ENCODE data around the gene TPX2.

DNA sequence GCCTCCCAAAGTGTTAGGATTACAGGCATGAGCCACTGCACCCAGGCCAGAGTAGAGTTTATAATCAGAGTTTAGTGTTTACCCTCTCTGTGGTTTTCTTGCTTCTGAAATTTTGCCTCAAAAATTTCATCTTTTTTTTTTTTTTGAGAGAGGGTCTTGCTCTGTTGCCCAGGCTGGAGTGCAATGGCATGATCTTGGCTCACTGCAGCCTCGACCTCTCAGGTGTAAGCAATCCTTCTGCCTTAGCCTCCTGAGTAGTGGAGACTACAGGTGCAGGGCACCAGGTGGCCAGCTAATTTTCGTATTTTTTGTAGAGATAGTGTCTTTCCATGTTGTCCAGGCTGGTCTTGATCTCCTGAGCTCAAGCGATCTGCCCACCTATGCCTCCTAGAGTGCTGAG is 28.7 kb downstream of the TPX2 start:
- no peak for TF ChIP-seq POLR2A (IDR thresholded peaks at IDR 0.05)
- TF ChIP-seq, protein P1, sequence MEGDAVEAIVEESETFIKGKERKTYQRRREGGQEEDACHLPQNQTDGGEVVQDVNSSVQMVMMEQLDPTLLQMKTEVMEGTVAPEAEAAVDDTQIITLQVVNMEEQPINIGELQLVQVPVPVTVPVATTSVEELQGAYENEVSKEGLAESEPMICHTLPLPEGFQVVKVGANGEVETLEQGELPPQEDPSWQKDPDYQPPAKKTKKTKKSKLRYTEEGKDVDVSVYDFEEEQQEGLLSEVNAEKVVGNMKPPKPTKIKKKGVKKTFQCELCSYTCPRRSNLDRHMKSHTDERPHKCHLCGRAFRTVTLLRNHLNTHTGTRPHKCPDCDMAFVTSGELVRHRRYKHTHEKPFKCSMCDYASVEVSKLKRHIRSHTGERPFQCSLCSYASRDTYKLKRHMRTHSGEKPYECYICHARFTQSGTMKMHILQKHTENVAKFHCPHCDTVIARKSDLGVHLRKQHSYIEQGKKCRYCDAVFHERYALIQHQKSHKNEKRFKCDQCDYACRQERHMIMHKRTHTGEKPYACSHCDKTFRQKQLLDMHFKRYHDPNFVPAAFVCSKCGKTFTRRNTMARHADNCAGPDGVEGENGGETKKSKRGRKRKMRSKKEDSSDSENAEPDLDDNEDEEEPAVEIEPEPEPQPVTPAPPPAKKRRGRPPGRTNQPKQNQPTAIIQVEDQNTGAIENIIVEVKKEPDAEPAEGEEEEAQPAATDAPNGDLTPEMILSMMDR (IDR thresholded peaks at IDR 0.05): no peak
